Measurements from ENCODE around the gene ARHGAP27. TPM values are rescaled to one million over a fixed set of nuclear protein-coding genes. Genes with fewer than 3 reads are reported as not detected.

Gene ARHGAP27
- polyA plus RNA-seq, 1 experiment: 0.64 TPM

GRCh38 chr17:45363498-45363897 is 69.2 kb downstream of the ARHGAP27 start:
- no peaks in the 10 kb centered on the region for H3K27me3 ChIP-seq (ENCODE audit: control insufficient read depth, insufficient read depth, low read length)
- H3K4me3 ChIP-seq (ENCODE audit: low read depth, low read length): no peak overlapping the region
- no peak for DNase-seq (ENCODE audit: low read depth, low spot score)
- ChIA-PET CTCF (interaction anchor here (0.7 to 1.8 kb wide), 2 partner anchors 21 to 86 kb away, joined by 3 to 6 read pairs; no protein-coding TSS in a partner anchor), POLR2A (no interaction called here)
- H3K27ac ChIP-seq (ENCODE audit: low read depth, low read length): no peak overlapping the region
- TF ChIP-seq CTCF (IDR thresholded peaks at IDR 0.05; ENCODE audit: low read depth, low read length): no peak
- H3K9me3 ChIP-seq (ENCODE audit: control insufficient read depth, insufficient read depth, low read length): no peaks in the 10 kb centered on the region

GRCh38 chr17:45361976-45362375 is 70.7 kb downstream of the ARHGAP27 start:
- TF ChIP-seq CTCF (IDR thresholded peaks at IDR 0.05; ENCODE audit: low read depth, low read length): no peak
- Histone ChIP-seq H3K9me3 (ENCODE audit: control insufficient read depth, insufficient read depth, low read length) (no peaks in the 10 kb centered on the region), H3K27me3 (ENCODE audit: control insufficient read depth, insufficient read depth, low read length) (no peaks in the 10 kb centered on the region), H3K4me3 (ENCODE audit: low read depth, low read length) (no peak overlapping the region), H3K27ac (ENCODE audit: low read depth, low read length) (no peak overlapping the region)
- ChIA-PET POLR2A (no interaction called here), CTCF (interaction anchor here (0.7 kb wide), 1 partner anchor 13 kb away, joined by 3 read pairs; no protein-coding TSS in a partner anchor)
- DNase-seq (ENCODE audit: low read depth, low spot score): no peak

GRCh38 chr17:45361451-45361850 is 71.2 kb downstream of the ARHGAP27 start:
- POLR2A ChIA-PET: no interaction called here
- H3K27ac ChIP-seq (ENCODE audit: low read depth, low read length): no peak overlapping the region
- no peak for DNase-seq (ENCODE audit: low read depth, low spot score)
- no peaks in the 10 kb centered on the region for H3K9me3 ChIP-seq (ENCODE audit: control insufficient read depth, insufficient read depth, low read length)
- CTCF ChIA-PET: interaction anchor here (0.7 kb wide), 2 partner anchors 13 to 117 kb away, joined by 3 to 6 read pairs; no protein-coding TSS in a partner anchor
- no peak for TF ChIP-seq CTCF (IDR thresholded peaks at IDR 0.05; ENCODE audit: low read depth, low read length)
- no peaks in the 10 kb centered on the region for H3K27me3 ChIP-seq (ENCODE audit: control insufficient read depth, insufficient read depth, low read length)
- no peak overlapping the region for H3K4me3 ChIP-seq (ENCODE audit: low read depth, low read length)

GRCh38 chr17:45357364-45357997 is 75.2 kb downstream of the ARHGAP27 start:
- H3K9me3 ChIP-seq (ENCODE audit: control insufficient read depth, insufficient read depth, low read length): no peaks in the 10 kb centered on the region
- ChIA-PET CTCF (interaction anchor here (0.9 to 1.5 kb wide), 3 partner anchors 80 to 222 kb away, joined by 3 to 4 read pairs (median 3); partner anchors contain the start of gene ACBD4), POLR2A (interaction anchor here (0.7 kb wide), 1 partner anchor 11 kb away, joined by 3 read pairs; no protein-coding TSS in a partner anchor)
- TF ChIP-seq CTCF (IDR thresholded peaks at IDR 0.05; ENCODE audit: low read depth, low read length): no peak
- H3K27ac ChIP-seq (ENCODE audit: low read depth, low read length): no peak overlapping the region
- H3K4me3 ChIP-seq (ENCODE audit: low read depth, low read length): no peak overlapping the region
- no peaks in the 10 kb centered on the region for H3K27me3 ChIP-seq (ENCODE audit: control insufficient read depth, insufficient read depth, low read length)
- DNase-seq (ENCODE audit: low read depth, low spot score): no peak

- POLR2A ChIA-PET: no interaction called here
These were observed 77.6 kb downstream of the ARHGAP27 start for GRCh38 chr17:45355087-45355486.

More at GRCh38 chr17:45355087-45355486, 77.6 kb downstream of the ARHGAP27 start:
- Histone ChIP-seq H3K4me3 (ENCODE audit: low read depth, low read length) (no peak overlapping the region), H3K27me3 (ENCODE audit: control insufficient read depth, insufficient read depth, low read length) (no peaks in the 10 kb centered on the region), H3K9me3 (ENCODE audit: control insufficient read depth, insufficient read depth, low read length) (no peaks in the 10 kb centered on the region), H3K27ac (ENCODE audit: low read depth, low read length) (no peak overlapping the region)
- CTCF ChIA-PET: interaction anchor here (0.5 to 1.4 kb wide), 2 partner anchors 137 to 220 kb away, joined by 3 to 4 read pairs; partner anchors contain the start of gene ACBD4
- DNase-seq (ENCODE audit: low read depth, low spot score): no peak
- TF ChIP-seq CTCF (IDR thresholded peaks at IDR 0.05; ENCODE audit: low read depth, low read length): no peak

All from AG04450 (cell line).